D721Med (cell line): ENCODE measurements around the gene TMTC1.
"Not testable (repeated sequence)": the region's sequence is repeated elsewhere in the genome, so short reads cannot be mapped to it uniquely, and the experiment has no call there.

Experiments
- DNase-seq: peaks from one replicate; pipeline ENCODE4 v3.0.0; 2011; ENCODE audit warnings: low spot score; ENCODE audit not compliant: insufficient read length
- FAIRE-seq: peaks from 2 replicates; lab custom pipeline; 2011; peaks lifted over from hg19 to GRCh38; lab: Jason Lieb, UNC
- CTCF ChIP-seq: IDR thresholded peaks from 2 replicates; pipeline ENCODE4 v1.5.1; 2012; ENCODE audit warnings: mild to moderate bottlenecking, control low read depth; ENCODE audit not compliant: insufficient read depth; ENCODE audit errors: missing control alignments

Gene TMTC1

GRCh38 chr12:29649722-29650121 is 134.0 kb downstream of the TMTC1 start:
- no peak for TF ChIP-seq CTCF
- FAIRE-seq (no peak), DNase-seq (no peak)

GRCh38 chr12:29644536-29645162 is 139.1 kb downstream of the TMTC1 start:
- FAIRE-seq, result no peak
- TF ChIP-seq CTCF, result no peak
- no peak for DNase-seq

GRCh38 chr12:29640589-29641345 is 143.0 kb downstream of the TMTC1 start:
- DNase-seq (no peak), FAIRE-seq (no peak)
- TF ChIP-seq CTCF, result no peak

GRCh38 chr12:29639893-29640495 is 143.7 kb downstream of the TMTC1 start:
- DNase-seq, result no peak
- no peak for TF ChIP-seq CTCF
- FAIRE-seq, result no peak

- FAIRE-seq (no peak), DNase-seq (no peak)
- no peak for TF ChIP-seq CTCF
Observed at GRCh38 chr12:29638528-29638927, 145.2 kb downstream of the TMTC1 start.

GRCh38 chr12:29634057-29634456 is 149.7 kb downstream of the TMTC1 start:
- DNase-seq (no peak), FAIRE-seq (no peak)
- no peak for TF ChIP-seq CTCF

- FAIRE-seq, DNase-seq: not testable (repeated sequence)
Observed at GRCh38 chr12:29630164-29630563, 153.6 kb downstream of the TMTC1 start.
